ENCODE measurements around the gene PCBP4.

Gene PCBP4

GRCh38 chr3:51967384-51968169 lies at the start of gene PCBP4:
PCBP4 (minus strand) TSS chr3:51967454; CDS start chr3:51961240, 6,214 bp downstream.
- peak; percentile 24 for DNase-seq (ENCODE audit: low read depth)

GRCh38 chr3:52015438-52016228 lies 48.4 kb upstream of the PCBP4 start:
- DNase-seq (ENCODE audit: low read depth): no peak

DNA sequence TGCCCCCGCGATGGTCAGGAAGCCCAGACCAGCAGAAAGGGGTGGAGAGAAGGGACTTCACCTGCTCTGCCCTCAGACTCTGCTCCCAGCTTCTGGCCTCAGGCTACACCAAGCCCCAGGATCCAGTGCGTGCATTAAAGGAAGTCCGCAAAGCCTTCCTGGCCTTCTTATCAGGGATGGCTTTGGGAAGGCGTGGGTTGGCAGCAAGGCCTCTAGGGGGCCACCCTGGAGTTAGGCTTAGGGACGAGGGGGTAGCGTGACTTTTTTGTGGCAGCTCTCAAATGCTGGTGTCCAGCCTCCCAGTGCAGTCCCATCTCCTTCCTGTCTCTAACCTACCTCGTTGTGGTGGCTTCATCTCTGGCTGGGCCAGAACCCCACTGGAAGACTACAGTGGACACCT lies 47.4 kb upstream of the PCBP4 start:
- DNase-seq (ENCODE audit: low read depth): no peak

DNA sequence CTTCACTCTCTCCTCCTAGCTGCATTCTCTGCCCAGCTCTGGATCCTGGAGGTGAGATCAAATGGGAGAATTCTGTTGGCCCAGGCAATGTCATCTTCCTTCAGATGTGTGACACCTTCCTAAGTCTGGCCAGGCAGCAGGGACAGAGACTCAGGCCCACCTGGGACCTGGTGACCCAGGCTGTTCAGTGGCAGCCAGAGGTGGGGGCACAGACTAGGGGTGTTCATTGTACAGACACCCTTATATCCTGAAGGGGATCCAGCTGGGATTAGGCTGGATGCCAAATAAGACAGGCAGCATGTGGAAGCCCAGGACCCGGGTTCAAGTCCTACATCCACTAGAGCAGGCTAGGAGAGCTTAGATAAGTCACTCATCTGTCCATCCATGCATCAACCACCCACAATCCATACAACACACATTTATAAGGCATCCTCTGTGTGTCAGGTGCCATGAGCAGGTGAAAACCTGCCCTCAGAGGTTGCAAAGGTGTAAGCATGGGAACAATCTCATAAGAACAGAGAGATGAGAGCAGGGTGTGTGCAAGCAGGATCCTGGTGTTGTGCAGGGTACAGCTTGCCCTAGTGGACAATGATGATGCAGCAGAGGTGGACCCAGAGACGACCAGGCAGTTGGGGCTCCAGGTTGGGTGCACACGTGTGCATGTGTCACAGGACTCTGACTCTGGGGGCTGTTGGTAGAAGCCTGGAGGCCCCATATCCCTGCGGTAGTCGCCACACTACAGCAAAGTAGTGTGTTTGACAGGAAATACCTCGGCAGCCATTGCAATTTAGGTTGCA lies 46.7 kb upstream of the PCBP4 start:
- no peak for DNase-seq (ENCODE audit: low read depth)

GRCh38 chr3:52012699-52013098 lies 45.4 kb upstream of the PCBP4 start:
- DNase-seq (ENCODE audit: low read depth): no peak

DNA sequence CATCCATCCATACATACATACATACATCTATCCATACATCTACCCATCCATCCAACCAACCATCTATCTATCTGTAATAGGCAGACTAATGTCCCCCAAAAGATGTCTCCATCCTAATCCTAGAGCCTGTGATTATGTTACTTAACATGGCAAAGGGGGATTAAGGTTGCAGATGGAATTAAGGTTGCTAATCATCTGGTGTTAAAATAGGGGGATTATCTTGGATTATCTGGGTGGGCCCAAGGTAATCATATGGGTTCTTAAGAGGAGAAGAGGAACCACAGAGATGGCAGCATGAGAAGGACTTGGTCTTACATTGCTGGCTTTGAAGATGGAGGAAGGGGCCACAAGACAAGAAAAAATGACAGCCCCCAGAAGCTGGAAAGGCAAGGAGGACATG lies 43.2 kb upstream of the PCBP4 start:
- DNase-seq (ENCODE audit: low read depth): no peak

DNA sequence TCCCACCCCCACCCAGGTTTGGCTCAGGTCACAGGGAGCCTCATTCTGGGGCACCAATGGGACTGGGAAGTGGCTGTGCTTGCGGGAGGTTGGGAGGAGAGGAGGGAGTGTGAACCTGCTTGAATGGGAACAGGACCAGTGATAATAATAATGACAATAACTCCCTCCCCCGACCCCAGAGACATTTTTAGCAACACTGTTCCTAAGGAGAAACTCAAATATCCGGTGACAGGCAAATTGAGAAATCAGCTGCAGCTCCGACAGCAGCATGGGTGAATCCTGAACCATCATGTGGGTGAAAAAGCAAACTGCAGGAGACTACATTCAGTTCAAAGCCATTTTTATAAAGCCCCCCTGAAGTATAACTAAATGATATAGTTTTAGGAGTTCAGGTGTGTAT lies 40.0 kb upstream of the PCBP4 start:
- DNase-seq (ENCODE audit: low read depth): no peak

DNA sequence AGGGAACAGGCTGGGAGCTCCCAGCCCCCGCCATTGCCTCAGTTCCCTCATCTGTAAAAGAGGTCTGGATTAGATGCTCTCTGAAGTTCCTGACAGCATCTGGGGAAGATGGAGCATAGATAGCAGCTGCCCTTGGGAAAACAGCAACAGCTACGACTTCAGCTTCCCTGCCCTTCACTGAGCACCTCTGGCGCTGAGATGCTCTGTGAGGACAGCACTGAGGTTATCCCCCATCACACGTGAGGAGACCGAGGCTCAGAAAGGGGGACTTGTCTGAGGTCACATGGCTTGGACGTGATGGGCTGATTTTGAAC lies 39.5 kb upstream of the PCBP4 start:
- no peak for DNase-seq (ENCODE audit: low read depth)

DNA sequence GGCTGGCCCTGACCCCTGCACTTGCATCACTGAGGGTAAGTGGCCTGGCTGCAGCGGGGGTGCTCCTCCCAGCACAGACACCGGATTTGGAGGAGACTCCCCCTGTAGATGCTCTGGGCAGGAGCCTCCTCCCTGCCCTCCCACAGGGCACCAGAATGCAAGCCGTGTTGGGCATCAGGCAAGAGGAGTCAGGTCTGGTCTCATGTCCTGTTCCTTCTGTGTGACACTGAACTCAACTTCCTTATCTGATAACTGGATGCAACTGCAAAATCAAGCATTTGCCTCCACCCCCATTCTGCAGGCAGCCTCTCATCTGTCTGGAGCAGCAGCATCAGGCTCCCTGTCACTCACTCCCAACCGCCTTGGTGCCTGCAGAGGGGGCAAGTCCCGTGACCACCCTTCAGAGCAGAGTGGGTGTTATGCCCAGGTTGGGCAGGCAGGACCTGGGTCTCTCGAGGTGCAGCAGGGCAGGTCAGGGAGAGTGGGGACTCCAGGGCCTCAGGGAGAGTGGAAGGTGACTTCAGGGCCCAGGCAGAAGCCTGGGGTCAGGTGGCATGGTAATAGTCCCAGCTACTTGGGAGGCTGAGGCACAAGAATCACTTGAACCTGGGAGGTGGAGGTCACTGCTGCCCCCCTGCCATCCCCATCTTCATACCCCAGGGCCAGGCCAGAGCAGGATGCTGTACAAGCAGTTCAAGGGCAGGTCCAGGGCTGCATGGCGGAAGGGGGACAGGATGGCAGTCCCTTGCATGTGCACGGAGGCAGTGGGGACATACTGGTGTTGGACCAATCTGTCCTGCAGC lies 39.0 kb upstream of the PCBP4 start:
- DNase-seq (ENCODE audit: low read depth): no peak

- DNase-seq (ENCODE audit: low read depth): peak; percentile 41
These were observed 38.3 kb upstream of the PCBP4 start for GRCh38 chr3:52005571-52005986.

- no peak for DNase-seq (ENCODE audit: low read depth)
These were observed 37.7 kb upstream of the PCBP4 start for GRCh38 chr3:52004906-52005395.

DNA sequence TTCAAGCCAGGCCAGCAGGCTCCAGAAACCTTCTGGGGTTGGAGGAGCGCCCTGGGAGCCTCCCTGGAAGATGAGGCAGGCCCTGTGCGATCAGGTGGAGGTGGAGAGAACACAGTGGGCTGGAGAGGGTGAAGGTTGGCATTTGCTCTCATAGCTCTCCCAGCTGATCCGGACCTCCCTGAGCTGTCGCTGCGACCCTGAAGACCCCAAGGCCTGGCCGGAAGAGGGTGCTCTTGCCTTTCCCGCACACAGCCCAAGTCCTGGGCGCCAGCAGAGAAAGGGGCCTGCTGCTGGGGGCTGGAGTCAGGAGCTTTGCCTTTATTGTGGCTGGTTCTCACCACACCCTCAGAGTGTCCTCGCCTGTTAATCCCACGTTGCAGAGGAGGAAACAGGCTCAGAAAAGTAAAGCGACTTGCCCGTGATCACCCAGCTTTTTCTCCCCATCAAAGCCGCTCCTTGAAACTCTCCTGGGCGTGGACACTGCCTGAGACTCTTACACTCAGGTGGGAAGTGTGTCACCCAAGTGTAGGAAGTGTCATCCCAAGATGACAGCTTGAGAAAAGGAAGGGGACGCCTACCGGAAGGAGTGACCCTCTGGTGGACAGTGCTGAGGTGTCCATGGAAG lies 37.0 kb upstream of the PCBP4 start:
- peak; percentile 37 for DNase-seq (ENCODE audit: low read depth)

- no peak for DNase-seq (ENCODE audit: low read depth)
These were observed 35.5 kb upstream of the PCBP4 start for GRCh38 chr3:52002748-52003147.

GRCh38 chr3:52001443-52001974 lies 34.3 kb upstream of the PCBP4 start:
- peak; percentile 38 for DNase-seq (ENCODE audit: low read depth)

- no peak for DNase-seq (ENCODE audit: low read depth)
These were observed 32.6 kb upstream of the PCBP4 start for GRCh38 chr3:51999846-52000245.

- DNase-seq (ENCODE audit: low read depth): no peak
These were observed 31.5 kb upstream of the PCBP4 start for GRCh38 chr3:51998774-51999173.

GRCh38 chr3:51997935-51998596 lies 30.8 kb upstream of the PCBP4 start:
- DNase-seq (ENCODE audit: low read depth): no peak

DNA sequence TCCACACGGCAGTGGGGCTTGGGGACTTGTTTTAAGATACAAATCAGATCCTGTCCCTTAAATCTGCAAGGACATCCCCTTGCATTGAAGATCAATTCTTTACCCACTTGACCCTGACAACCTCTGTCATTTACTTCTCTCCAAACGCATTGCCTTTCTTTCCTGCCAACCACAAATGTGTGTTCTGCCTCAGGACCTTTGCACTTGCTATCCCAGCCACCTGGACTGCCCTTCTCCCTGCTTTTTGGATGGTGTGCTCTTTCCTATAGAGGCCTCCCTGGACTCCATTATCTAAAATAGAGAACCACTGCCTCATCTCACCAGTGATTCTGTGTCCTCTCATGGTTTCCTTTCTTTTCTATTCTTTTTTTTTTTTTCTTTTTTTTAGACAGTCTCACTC lies 29.9 kb upstream of the PCBP4 start:
- DNase-seq (ENCODE audit: low read depth): no peak

DNA sequence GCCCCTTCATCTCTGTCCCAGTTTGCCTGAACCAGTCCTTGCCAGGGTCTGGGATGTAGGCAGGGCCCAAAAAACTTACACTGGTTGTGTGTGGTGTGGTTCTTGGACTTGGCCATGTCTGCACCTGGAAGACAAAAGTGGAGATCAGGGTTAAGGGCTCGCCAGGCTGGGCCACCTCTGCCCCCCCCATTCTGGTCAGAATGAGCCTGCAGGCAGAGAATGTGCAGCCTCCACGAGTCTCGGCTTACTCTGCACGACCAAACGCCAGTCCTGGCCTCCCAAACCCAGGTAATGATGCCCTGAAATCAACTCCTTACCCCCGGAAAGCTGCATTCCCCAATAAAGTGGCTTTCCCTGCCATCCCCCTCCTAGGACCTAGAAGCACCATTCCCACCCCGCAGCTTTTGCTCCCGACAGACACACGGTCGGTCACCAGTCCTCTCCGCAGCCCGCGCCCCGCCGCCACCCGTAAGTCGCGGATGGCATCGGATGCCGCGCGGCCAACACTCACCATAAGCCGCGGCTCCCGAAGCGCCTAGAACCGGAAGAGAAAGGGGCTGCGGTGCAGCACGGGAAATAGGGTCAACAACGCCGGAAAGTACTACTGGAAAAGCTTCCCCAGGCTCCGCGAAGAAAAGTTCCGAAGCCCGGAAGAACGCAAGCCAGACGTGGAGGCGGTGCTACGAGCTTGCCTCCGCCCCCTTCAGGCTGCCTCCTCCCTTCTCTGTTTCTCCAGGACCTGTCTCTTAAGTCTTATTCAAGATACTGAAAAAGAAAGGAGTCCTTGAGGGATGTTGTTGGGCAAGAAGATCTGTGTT lies 28.3 kb upstream of the PCBP4 start, which contains the start of gene RPL29:
TSS of gene RPL29 (minus strand) at position 550 of the 818 bp plus-strand sequence. CDS start at position 116, 434 bp downstream.
- DNase-seq (ENCODE audit: low read depth): peak; percentile 97
